Endothelial cell of umbilical vein (primary cell): Measurements from ENCODE around the gene NMU. TPM values are rescaled to one million over a fixed set of nuclear protein-coding genes. Genes with fewer than 3 reads are reported as not detected.

ENCODE experiments used
- BruUV-seq: library from RNA; stranded (reverse); fragments of 400-500 nt; replicated peaks from 2 replicates; lab custom pipeline; 2021; lab: Mats Ljungman, UMichigan
- CTCF ChIA-PET: fragments of 300-600, 350-600 bp; sonication (Branson Sonifier 250); formaldehyde crosslinking; loops from one replicate; lab custom pipeline; 2021; ENCODE audit warnings: antibody characterized with exemption, inconsistent platforms; lab: Charles Lee
- POLR2A ChIA-PET: fragments of 300-600, 350-600 bp; sonication (Branson Sonifier 250); formaldehyde crosslinking; loops from one replicate; lab custom pipeline; 2021; ENCODE audit warnings: antibody characterized with exemption, inconsistent platforms; lab: Charles Lee
- DNase-seq: peaks from one replicate; pipeline ENCODE4 v3.0.0-alpha.2; 2011; ENCODE audit warnings: low read depth, low spot score
- FAIRE-seq: peaks from 2 replicates; lab custom pipeline; 2011; peaks lifted over from hg19 to GRCh38; lab: Jason Lieb, UNC
- H2AFZ ChIP-seq: 2 replicates; pipeline ENCODE4 v1.6.0; 2012; ENCODE audit warnings: low read depth, low read length, control low read depth, inconsistent platforms
- H3K27ac ChIP-seq: 2 replicates; pipeline ENCODE4 v1.5.1; 2011; ENCODE audit warnings: low read depth, mild to moderate bottlenecking, control low read depth, low read length, moderate library complexity; ENCODE audit not compliant: insufficient read depth
- H3K27me3 ChIP-seq, 2 experiments: 2 replicates each; pipeline versions ENCODE4 v1.6.0 to v1.6.1; 2011; ENCODE audit warnings: low read length in 2 of 2, mixed read lengths in 1 of 2; ENCODE audit not compliant: control insufficient read depth in 2 of 2, insufficient read depth in 2 of 2
- H3K36me3 ChIP-seq, 2 experiments: 2 replicates in 1 of 2; 3 replicates in 1 of 2; pipeline ENCODE4 v1.5.1; 2011; ENCODE audit warnings: low read length in 2 of 2, mild to moderate bottlenecking in 1 of 2, moderate library complexity in 1 of 2; ENCODE audit not compliant: control insufficient read depth in 2 of 2, insufficient read depth in 2 of 2; ENCODE audit errors: extremely low read depth in 1 of 2
- H3K4me1 ChIP-seq: 3 replicates; pipeline ENCODE4 v1.5.1; 2011; ENCODE audit warnings: mild to moderate bottlenecking, low read length; ENCODE audit not compliant: control insufficient read depth, insufficient read depth; ENCODE audit errors: extremely low read depth
- H3K4me2 ChIP-seq: 2 replicates; pipeline ENCODE4 v1.6.1; 2011; ENCODE audit warnings: low read length, control low read depth, mixed read lengths; ENCODE audit not compliant: insufficient read depth
- H3K4me3 ChIP-seq, 3 experiments: fragments of 200-600 bp in 1 of 3; sonication (generic), shearing (Covaris generic) in 1 of 3; replicated peaks in 1 of 3; 2 replicates each; pipeline ENCODE4 v1.5.1; 2011 to 2016; ENCODE audit warnings: control low read depth in 3 of 3, low read length in 3 of 3, mild to moderate bottlenecking in 2 of 3, inconsistent platforms in 1 of 3, low read depth in 1 of 3, moderate library complexity in 1 of 3; ENCODE audit not compliant: insufficient read depth in 1 of 3
- H3K79me2 ChIP-seq: 2 replicates; pipeline ENCODE4 v1.6.0; 2012; ENCODE audit warnings: low read length, inconsistent platforms; ENCODE audit not compliant: control insufficient read depth, insufficient read depth
- H3K9ac ChIP-seq: replicated peaks from 2 replicates; pipeline ENCODE3; 2011; ENCODE audit warnings: low read length, control low read depth; ENCODE audit not compliant: insufficient read depth; ENCODE audit errors: extremely low read depth
- H3K9me1 ChIP-seq: replicated peaks from 3 replicates; pipeline ENCODE4 v1.6.0; 2011; ENCODE audit warnings: mild to moderate bottlenecking, low read length; ENCODE audit not compliant: control insufficient read depth, insufficient read depth; ENCODE audit errors: extremely low read depth
- H3K9me3 ChIP-seq: replicated peaks from 2 replicates; pipeline ENCODE4 v1.5.1; 2012; ENCODE audit warnings: low read length, inconsistent platforms; ENCODE audit not compliant: control insufficient read depth, insufficient read depth
- H4K20me1 ChIP-seq: replicated peaks from 2 replicates; pipeline ENCODE3; 2011; ENCODE audit warnings: mild to moderate bottlenecking, low read length; ENCODE audit not compliant: control insufficient read depth, insufficient read depth; ENCODE audit errors: extremely low read depth
- CTCF ChIP-seq, 2 donors: IDR thresholded peaks; 1 replicate in 1 of 2; 2 replicates in 1 of 2; pipeline ENCODE4 v1.5.1; 2011; ENCODE audit warnings: low read length in 2 of 2, mild to moderate bottlenecking in 2 of 2, moderate library complexity in 2 of 2, control low read depth in 1 of 2, inconsistent platforms in 1 of 2, low read depth in 1 of 2; ENCODE audit not compliant: insufficient read depth in 1 of 2; ENCODE audit errors: extremely low read depth in 1 of 2
- EZH2 ChIP-seq: IDR thresholded peaks from 2 replicates; pipeline ENCODE4 v1.6.1; 2012; ENCODE audit warnings: borderline replicate concordance, low read depth, mild to moderate bottlenecking, moderate library complexity, low read length, inconsistent platforms; ENCODE audit not compliant: severe bottlenecking
- FOS ChIP-seq: IDR thresholded peaks from 2 replicates; pipeline ENCODE4 v1.6.1; 2011; ENCODE audit warnings: mild to moderate bottlenecking, low read length, moderate library complexity, borderline replicate concordance; ENCODE audit not compliant: insufficient read depth
- GATA2 ChIP-seq: IDR thresholded peaks from 2 replicates; pipeline ENCODE4 v1.7.0; 2011; ENCODE audit warnings: low read depth, mild to moderate bottlenecking, moderate library complexity, mixed read lengths, low read length; ENCODE audit not compliant: insufficient read length, insufficient read depth
- JUN ChIP-seq: IDR thresholded peaks from 2 replicates; pipeline ENCODE4 v1.6.1; 2011; ENCODE audit warnings: borderline replicate concordance, low read depth; ENCODE audit not compliant: insufficient read length, insufficient read depth
- MYC ChIP-seq: IDR thresholded peaks from one replicate; pipeline ENCODE4 v1.6.1; 2011; ENCODE audit warnings: mild to moderate bottlenecking, low read depth, low read length
- POLR2A ChIP-seq: IDR thresholded peaks from 2 replicates; pipeline ENCODE4 v1.6.1; 2012; ENCODE audit warnings: low read depth, mild to moderate bottlenecking, control low read depth, low read length
- POLR2AphosphoS5 ChIP-seq: IDR thresholded peaks from 2 replicates; pipeline ENCODE4 v1.6.1; 2012; ENCODE audit warnings: low read depth, mild to moderate bottlenecking, control low read depth, low read length, moderate library complexity; ENCODE audit not compliant: insufficient read depth
- dilution Hi-C: fragments of 300-500 bp; cut with MboI; formaldehyde crosslinking; loops from one replicate; pipeline ENCODE4 v1.15.0; 2019; ENCODE audit warnings: low sequenced_read_pairs; ENCODE audit not compliant: extremely low pct_ligation_motif_present
- intact Hi-C: fragments of 100-400 bp; cut with micrococcal nuclease; formaldehyde crosslinking; loops from one replicate; pipeline ENCODE4 v1.10.0; 2022
- polyA plus RNA-seq, 4 experiments: library from polyadenylated mRNA; depleted of rRNA in 3 of 4; stranded (reverse) in 3 of 4; unstranded in 1 of 4; fragments of >200 nt; gene quantifications; 2 replicates each; pipeline versions ENCODE4 v1.2.1 to v1.2.3, GENCODE V29; 2011 to 2012; ENCODE audit warnings: missing spikeins in 1 of 4
- total RNA-seq: library from RNA; stranded (reverse); gene quantifications from 2 replicates; pipeline ENCODE4 v1.2.3, GENCODE V29; 2021
- TF ChIP-seq, protein P1 (sequence below): IDR thresholded peaks from 2 replicates; pipeline ENCODE4 v1.6.1; 2011; ENCODE audit not compliant: insufficient read depth, insufficient read length

The NMU gene
- total and polyA plus RNA-seq, 2 donors (not counting 3 experiments of a cell fraction or from before 2014, with no cell fraction given), result 1.4 to 3.7 TPM

GRCh38 chr4:55568905-55569504 is 67.1 kb downstream of the NMU start:
- no peak overlapping the region for H3K4me2 ChIP-seq
- ChIA-PET CTCF (no interaction called here), POLR2A (no interaction called here)
- no peaks in the 10 kb centered on the region for H3K4me1 ChIP-seq
- no peaks in the 10 kb centered on the region for H3K9me3 ChIP-seq
- no peak overlapping the region for H2AFZ ChIP-seq
- H4K20me1 ChIP-seq, result no peaks in the 10 kb centered on the region
- no peaks in the 10 kb centered on the region for H3K9me1 ChIP-seq
- no peak for DNase-seq
- H3K27ac ChIP-seq, result no peak overlapping the region
- H3K4me3 ChIP-seq, result no peak overlapping the region
- intact Hi-C loops, result no loop called here
- H3K27me3 ChIP-seq, result peaks cover 4 to 5% of the 10 kb centered on the region in 2 experiments
- no TSS peak for BruUV-seq
- no peak overlapping the region for H3K9ac ChIP-seq
- FAIRE-seq, result no peak
- no peaks in the 10 kb centered on the region for H3K36me3 ChIP-seq
- H3K79me2 ChIP-seq, result no peaks in the 10 kb centered on the region
- dilution Hi-C loops, result no loop called here
- TF ChIP-seq GATA2, result no peak
- no peak for TF ChIP-seq MYC
- no peak for TF ChIP-seq JUN
- no peak for TF ChIP-seq FOS
- no peak for TF ChIP-seq EZH2
- TF ChIP-seq POLR2AphosphoS5, result no peak

DNA sequence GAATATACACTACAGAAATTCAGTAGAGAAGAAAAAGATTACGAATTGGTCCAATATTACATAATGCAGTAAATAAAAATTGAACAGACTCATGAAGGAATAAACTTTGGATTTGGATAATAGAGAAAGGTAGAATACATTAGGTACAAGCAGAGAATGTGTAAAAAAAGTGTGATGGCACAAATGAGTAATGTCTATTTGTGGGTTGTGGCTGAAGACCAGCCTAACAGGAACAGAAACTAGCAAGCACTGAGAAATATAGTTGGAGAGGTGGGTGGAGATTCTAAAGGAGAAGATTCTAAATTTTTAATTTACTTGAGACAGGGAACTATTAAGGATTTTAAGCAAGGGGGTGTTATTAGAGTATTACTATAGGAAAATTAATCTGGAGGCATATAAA is 74.2 kb downstream of the NMU start:
- POLR2A ChIA-PET, result no interaction called here
- BruUV-seq, result no TSS peak
- TF ChIP-seq MYC, result no peak
- TF ChIP-seq FOS, result no peak
- no peak for TF ChIP-seq CTCF (IDR thresholded peaks at IDR 0.05; ENCODE audit: extremely low read depth in 1 of 2, insufficient read depth in 1 of 2, low read depth in 1 of 2, low read length in 2 of 2)
- TF ChIP-seq GATA2, result no peak
- TF ChIP-seq JUN, result no peak
- TF ChIP-seq POLR2AphosphoS5, result no peak
- TF ChIP-seq EZH2, result no peak
- TF ChIP-seq, protein P1, sequence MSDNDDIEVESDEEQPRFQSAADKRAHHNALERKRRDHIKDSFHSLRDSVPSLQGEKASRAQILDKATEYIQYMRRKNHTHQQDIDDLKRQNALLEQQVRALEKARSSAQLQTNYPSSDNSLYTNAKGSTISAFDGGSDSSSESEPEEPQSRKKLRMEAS, result no peak
- TF ChIP-seq POLR2A, result no peak

More for the DNA sequence above, 74.2 kb downstream of the NMU start:
- Histone ChIP-seq H4K20me1 (no peaks in the 10 kb centered on the region), H3K9me3 (no peaks in the 10 kb centered on the region), H3K36me3 (no peaks in the 10 kb centered on the region), H3K9ac (no peak overlapping the region), H3K4me2 (no peak overlapping the region), H3K9me1 (no peaks in the 10 kb centered on the region), H3K4me3 (no peak overlapping the region), H3K27me3 (peaks cover 4 to 18% of the 10 kb centered on the region in 2 experiments), H2AFZ (no peak overlapping the region), H3K4me1 (no peaks in the 10 kb centered on the region), H3K27ac (no peak overlapping the region), H3K79me2 (no peaks in the 10 kb centered on the region)
- CTCF ChIA-PET, result interaction anchor here (1.3 kb wide), 1 partner anchor 7 kb away, joined by 5 read pairs; no protein-coding TSS in a partner anchor
- dilution Hi-C loops, result no loop called here
- FAIRE-seq, result no peak
- DNase-seq, result no peak
- intact Hi-C loops, result no loop called here
